T-cell (primary cell): Measurements from ENCODE around the gene PSMB2. TPM values are rescaled to one million over a fixed set of nuclear protein-coding genes. Genes with fewer than 3 reads are reported as not detected.

Experiments used
- ATAC-seq, 4 experiments: fragments of 200-7000 bp in 3 of 4; fragments of 150-1000 bp in 1 of 4; cut with Tn5 transposase; replicated peaks in 1 of 4; 1 replicate in 3 of 4; 2 replicates in 1 of 4; pipeline ENCODE4 v1.10.0; 2021; ENCODE audit warnings: moderate library complexity in 3 of 4, mild to moderate bottlenecking in 2 of 4, moderate number of reproducible peaks in 1 of 4
- CTCF ChIA-PET, 2 donors: fragments of 300-600 bp; sonication (Branson Sonifier 250); formaldehyde crosslinking; loops; one replicate each; lab custom pipeline; 2022; ENCODE audit warnings: antibody characterized with exemption in 2 of 2; lab: Charles Lee
- POLR2A ChIA-PET, 2 donors: fragments of 300-600 bp; sonication (Branson Sonifier 250); formaldehyde crosslinking; loops; one replicate each; lab custom pipeline; 2022; ENCODE audit warnings: antibody characterized with exemption in 2 of 2; lab: Charles Lee
- DNase-seq, 35 experiments: peaks; one replicate each; pipeline versions ENCODE4 v3.0.0 to v3.0.0-alpha.2; 2013 to 2023
- H3K27ac ChIP-seq: one replicate; pipeline ENCODE4 v1.5.1; 2013; ENCODE audit warnings: low read length
- H3K27me3 ChIP-seq, 2 experiments: replicated peaks in 1 of 2; 1 replicate in 1 of 2; 2 replicates in 1 of 2; pipeline versions ENCODE4 v1.6.1 to v1.7.0; 2013; ENCODE audit warnings: low read length in 1 of 2, mixed read lengths in 1 of 2; ENCODE audit not compliant: control insufficient read depth in 2 of 2, insufficient read depth in 2 of 2; ENCODE audit errors: extremely low read depth in 1 of 2
- H3K36me3 ChIP-seq, 2 donors: 1 replicate in 1 of 2; 2 replicates in 1 of 2; pipeline versions ENCODE4 v1.6.1 to v1.7.0; 2013; ENCODE audit warnings: low read length in 1 of 2; ENCODE audit not compliant: control insufficient read depth in 2 of 2, insufficient read depth in 1 of 2; ENCODE audit errors: extremely low read depth in 1 of 2
- H3K4me1 ChIP-seq, 2 experiments: 1 replicate in 1 of 2; 2 replicates in 1 of 2; pipeline versions ENCODE4 v1.6.1 to v1.7.0; 2013; ENCODE audit warnings: low read length in 2 of 2, mixed read lengths in 1 of 2; ENCODE audit not compliant: insufficient read depth in 2 of 2, control insufficient read depth in 1 of 2; ENCODE audit errors: extremely low read depth in 1 of 2
- H3K4me3 ChIP-seq, 2 donors: 1 replicate in 1 of 2; 2 replicates in 1 of 2; pipeline versions ENCODE4 v1.5.1 to v1.7.0; 2013; ENCODE audit warnings: mild to moderate bottlenecking in 2 of 2, low read length in 1 of 2, moderate library complexity in 1 of 2; ENCODE audit not compliant: control insufficient read depth in 1 of 2; ENCODE audit errors: extremely low read depth in 1 of 2
- H3K9me3 ChIP-seq: 2 replicates; pipeline ENCODE4 v1.7.0; 2013
- H3K27ac Mint-ChIP-seq, 2 donors: one replicate each; pipeline ENCODE4 v1.8.0; 2020 to 2021; ENCODE audit warnings: mild to moderate bottlenecking in 2 of 2, mixed read lengths in 2 of 2
- H3K27me3 Mint-ChIP-seq, 2 donors: one replicate each; pipeline ENCODE4 v1.8.0; 2021 to 2022; ENCODE audit warnings: mixed read lengths in 2 of 2
- H3K36me3 Mint-ChIP-seq: one replicate; pipeline ENCODE4 v1.8.0; 2021; ENCODE audit warnings: mixed read lengths
- H3K4me1 Mint-ChIP-seq, 3 donors: one replicate each; pipeline ENCODE4 v1.8.0; 2020 to 2022; ENCODE audit warnings: mixed read lengths in 3 of 3, mild to moderate bottlenecking in 1 of 3
- H3K4me3 Mint-ChIP-seq, 3 donors: one replicate each; pipeline ENCODE4 v1.8.0; 2020 to 2022; ENCODE audit warnings: mild to moderate bottlenecking in 3 of 3, mixed read lengths in 3 of 3, moderate library complexity in 3 of 3
- H3K9me3 Mint-ChIP-seq, 3 donors: one replicate each; pipeline ENCODE4 v1.8.0; 2020 to 2022; ENCODE audit warnings: mixed read lengths in 3 of 3
- WGBS: methylation state at CpG from one replicate; pipeline ENCODE4 v1.1.5; 2013; ENCODE audit warnings: missing lambda C conversion rate; ENCODE audit not compliant: insufficient coverage; 5-methylcytosine and 5-hydroxymethylcytosine counted together
- total RNA-seq, 35 experiments: library from RNA in 6 of 35; stranded (reverse) in 6 of 35; fragments of 120-200 nt in 1 of 35; gene quantifications; one replicate each; pipeline versions ENCODE4 v1.2.1 to v1.2.4 and lab custom pipeline; 2013 to 2026

The PSMB2 gene
- total RNA-seq, 5 donors from 2014 or later (not counting 1 experiment from before 2014, with no cell fraction given) = 26.3 to 37.7 (median 27.1) TPM

GRCh38 chr1:35595684-35596083, 45.6 kb downstream of the PSMB2 start:
- POLR2A ChIA-PET = no interaction called here

GRCh38 chr1:35594005-35594760, 47.1 kb downstream of the PSMB2 start:
- H3K27me3 ChIP-seq = no peaks in the 10 kb centered on the region
- ChIA-PET POLR2A (no interaction called here), CTCF (interaction anchor here in 1 of 2 donors (0.6 kb wide), 1 partner anchor 177 kb away, joined by 4 read pairs; no protein-coding TSS in a partner anchor)
- H3K9me3 Mint-ChIP-seq = no peaks in the 10 kb centered on the region
- H3K36me3 ChIP-seq = peaks cover 4 to 5% of the 10 kb centered on the region in 2 donors
- peaks cover 0 to 10% of the 10 kb centered on the region in 2 experiments for H3K4me1 ChIP-seq
- DNase-seq (no peak), ATAC-seq (no peak)
- 100% methylated on average over 6 of the region's 9 CpGs for WGBS
- H3K36me3 Mint-ChIP-seq = peaks cover 7% of the 10 kb centered on the region
- H3K4me3 Mint-ChIP-seq = no peak overlapping the region
- no peak overlapping the region for H3K4me3 ChIP-seq
- no peak overlapping the region for H3K27ac Mint-ChIP-seq
- H3K27me3 Mint-ChIP-seq = no peaks in the 10 kb centered on the region
- no peaks in the 10 kb centered on the region for H3K9me3 ChIP-seq
- H3K27ac ChIP-seq = no peak overlapping the region
- peaks cover 0 to 11% (median 10%) of the 10 kb centered on the region in 3 donors for H3K4me1 Mint-ChIP-seq

More at GRCh38 chr1:35595684-35596083, 45.6 kb downstream of the PSMB2 start:
- Mint-ChIP-seq H3K36me3 (peaks cover 15% of the 10 kb centered on the region), H3K27me3 (no peaks in the 10 kb centered on the region), H3K27ac (no peak overlapping the region), H3K9me3 (no peaks in the 10 kb centered on the region), H3K4me1 (peaks cover 0 to 11% (median 10%) of the 10 kb centered on the region in 3 donors), H3K4me3 (no peak overlapping the region)
- CTCF ChIA-PET = no interaction called here
- Histone ChIP-seq H3K27me3 (no peaks in the 10 kb centered on the region), H3K27ac (no peak overlapping the region), H3K36me3 (peaks cover 2 to 4% of the 10 kb centered on the region in 2 donors), H3K9me3 (no peaks in the 10 kb centered on the region), H3K4me1 (peaks cover 0 to 10% of the 10 kb centered on the region in 2 experiments), H3K4me3 (no peak overlapping the region)
- DNase-seq (no peak), ATAC-seq (no peak)
- WGBS = 90% methylated on average over 4 of the region's 7 CpGs

- DNase-seq (no peak), ATAC-seq (peak in 1 of 4 experiments; percentile 48)
- ChIA-PET POLR2A (no interaction called here), CTCF (interaction anchor here in 1 of 2 donors (0.6 kb wide), 1 partner anchor 178 kb away, joined by 4 read pairs; no protein-coding TSS in a partner anchor)
- Histone ChIP-seq H3K9me3 (no peaks in the 10 kb centered on the region), H3K36me3 (peaks cover 3 to 4% of the 10 kb centered on the region in 2 donors), H3K4me3 (no peak overlapping the region), H3K27ac (no peak overlapping the region), H3K27me3 (no peaks in the 10 kb centered on the region), H3K4me1 (peaks cover 0 to 10% of the 10 kb centered on the region in 2 experiments)
- H3K4me1 Mint-ChIP-seq = peaks cover 0 to 13% (median 10%) of the 10 kb centered on the region in 3 donors
- H3K4me3 Mint-ChIP-seq = no peak overlapping the region
- WGBS = 79% methylated on average over 5 of the region's 8 CpGs
- peak overlapping the region; percentile 25 to 53 for H3K27ac Mint-ChIP-seq
- H3K27me3 Mint-ChIP-seq = no peaks in the 10 kb centered on the region
- H3K9me3 Mint-ChIP-seq = no peaks in the 10 kb centered on the region
- H3K36me3 Mint-ChIP-seq = peaks cover 7% of the 10 kb centered on the region
Observed at GRCh38 chr1:35592991-35593769, 48.1 kb downstream of the PSMB2 start.

- Mint-ChIP-seq H3K9me3 (no peaks in the 10 kb centered on the region), H3K27me3 (no peaks in the 10 kb centered on the region), H3K36me3 (peaks cover 6% of the 10 kb centered on the region), H3K27ac (no peak overlapping the region), H3K4me3 (no peak overlapping the region), H3K4me1 (peaks cover 0 to 13% (median 10%) of the 10 kb centered on the region in 3 donors)
- peaks cover 0 to 3% of the 10 kb centered on the region in 2 donors for H3K36me3 ChIP-seq
- CTCF ChIA-PET = no interaction called here
- H3K9me3 ChIP-seq = no peaks in the 10 kb centered on the region
- no peak overlapping the region for H3K27ac ChIP-seq
- ATAC-seq (no peak), DNase-seq (no peak)
- POLR2A ChIA-PET = no interaction called here
- 93% methylated on average over 4 of the region's 8 CpGs for WGBS
- H3K27me3 ChIP-seq = no peaks in the 10 kb centered on the region
- peaks cover 0 to 10% of the 10 kb centered on the region in 2 experiments for H3K4me1 ChIP-seq
- no peak overlapping the region for H3K4me3 ChIP-seq
Observed at GRCh38 chr1:35591211-35591610, 50.1 kb downstream of the PSMB2 start.

GRCh38 chr1:35590476-35591040, 50.8 kb downstream of the PSMB2 start:
- ChIA-PET POLR2A (no interaction called here), CTCF (no interaction called here)
- 96% methylated on average over 16 of the region's 25 CpGs for WGBS
- Mint-ChIP-seq H3K36me3 (peaks cover 4% of the 10 kb centered on the region), H3K9me3 (no peaks in the 10 kb centered on the region), H3K4me3 (no peak overlapping the region), H3K27me3 (no peaks in the 10 kb centered on the region), H3K4me1 (peaks cover 0 to 13% (median 10%) of the 10 kb centered on the region in 3 donors), H3K27ac (no peak overlapping the region)
- no peaks in the 10 kb centered on the region for H3K9me3 ChIP-seq
- ATAC-seq (no peak), DNase-seq (no peak)
- H3K36me3 ChIP-seq = peaks cover 0 to 3% of the 10 kb centered on the region in 2 donors
- no peak overlapping the region for H3K27ac ChIP-seq
- peaks cover 0 to 10% of the 10 kb centered on the region in 2 experiments for H3K4me1 ChIP-seq
- H3K4me3 ChIP-seq = no peak overlapping the region
- H3K27me3 ChIP-seq = no peaks in the 10 kb centered on the region
